Naive thymus-derived CD4-positive, alpha-beta T cell (primary cell): ENCODE measurements around the gene MNS1. TPM values are rescaled to one million over a fixed set of nuclear protein-coding genes. Genes with fewer than 3 reads are reported as not detected.
"Not testable (repeated sequence)": the region's sequence is repeated elsewhere in the genome, so short reads cannot be mapped to it uniquely, and the experiment has no call there.

Experiments
- ATAC-seq: fragments of 150-1000 bp; cut with Tn5 transposase; 2 replicates; pipeline ENCODE4 v1.10.0; 2021; ENCODE audit warnings: mild to moderate bottlenecking, moderate library complexity
- CTCF ChIA-PET: fragments of 350-600 bp; sonication (Branson Sonifier 250); formaldehyde crosslinking; loops from one replicate; lab custom pipeline; 2021; ENCODE audit warnings: antibody characterized with exemption; lab: Charles Lee
- POLR2A ChIA-PET: fragments of 350-600 bp; sonication (Branson Sonifier 250); formaldehyde crosslinking; loops from one replicate; lab custom pipeline; 2021; ENCODE audit warnings: antibody characterized with exemption, inconsistent platforms; lab: Charles Lee
- DNase-seq, 9 donors: peaks; one replicate each; pipeline versions ENCODE4 v3.0.0 to v3.0.0-alpha.2; 2020 to 2022; ENCODE audit warnings: mixed read lengths in 1 of 9
- H3K27ac ChIP-seq: one replicate; pipeline ENCODE4 v1.7.0; 2013; ENCODE audit warnings: mild to moderate bottlenecking, low read depth, low read length, moderate library complexity
- H3K27me3 ChIP-seq, 2 donors: one replicate each; pipeline ENCODE4 v1.7.0; 2013; ENCODE audit warnings: low read length in 2 of 2, mild to moderate bottlenecking in 2 of 2, moderate library complexity in 2 of 2; ENCODE audit not compliant: control insufficient read depth in 2 of 2, insufficient read depth in 2 of 2
- H3K36me3 ChIP-seq, 3 experiments: 1 replicate in 2 of 3; 2 replicates in 1 of 3; pipeline ENCODE4 v1.7.0; 2013; ENCODE audit warnings: low read length in 3 of 3, mild to moderate bottlenecking in 3 of 3, moderate library complexity in 1 of 3; ENCODE audit not compliant: insufficient read depth in 3 of 3, control insufficient read depth in 2 of 3
- H3K4me1 ChIP-seq, 2 donors: one replicate each; pipeline ENCODE4 v1.7.0; 2013; ENCODE audit warnings: low read length in 2 of 2, mild to moderate bottlenecking in 2 of 2, moderate library complexity in 1 of 2; ENCODE audit not compliant: control insufficient read depth in 2 of 2, insufficient read depth in 2 of 2
- H3K4me3 ChIP-seq: 2 replicates; pipeline ENCODE4 v1.7.0; 2013; ENCODE audit warnings: mild to moderate bottlenecking, low read length
- H3K9me3 ChIP-seq, 3 experiments: 1 replicate in 2 of 3; 2 replicates in 1 of 3; pipeline ENCODE4 v1.7.0; 2013; ENCODE audit warnings: low read length in 3 of 3; ENCODE audit not compliant: control insufficient read depth in 2 of 3
- H3K27ac Mint-ChIP-seq, 9 donors: one replicate each; pipeline ENCODE4 v1.8.0; 2020 to 2022; ENCODE audit warnings: mixed read lengths in 9 of 9, mild to moderate bottlenecking in 8 of 9, moderate library complexity in 5 of 9, inconsistent platforms in 2 of 9
- H3K27me3 Mint-ChIP-seq, 5 donors: one replicate each; pipeline ENCODE4 v1.8.0; 2021 to 2022; ENCODE audit warnings: mixed read lengths in 5 of 5, mild to moderate bottlenecking in 1 of 5
- H3K36me3 Mint-ChIP-seq, 5 donors: one replicate each; pipeline ENCODE4 v1.8.0; 2020 to 2022; ENCODE audit warnings: mixed read lengths in 5 of 5, mild to moderate bottlenecking in 3 of 5, inconsistent platforms in 1 of 5
- H3K4me1 Mint-ChIP-seq, 7 donors: one replicate each; pipeline ENCODE4 v1.8.0; 2020 to 2022; ENCODE audit warnings: mixed read lengths in 7 of 7, mild to moderate bottlenecking in 3 of 7, inconsistent platforms in 1 of 7
- H3K4me3 Mint-ChIP-seq, 10 donors: one replicate each; pipeline ENCODE4 v1.8.0; 2020 to 2022; ENCODE audit warnings: mild to moderate bottlenecking in 10 of 10, mixed read lengths in 10 of 10, moderate library complexity in 6 of 10, inconsistent platforms in 2 of 10
- H3K9me3 Mint-ChIP-seq, 11 donors: one replicate each; pipeline ENCODE4 v1.8.0; 2020 to 2022; ENCODE audit warnings: mixed read lengths in 11 of 11, mild to moderate bottlenecking in 4 of 11, inconsistent platforms in 1 of 11, moderate library complexity in 1 of 11
- intact Hi-C, 2 donors: fragments of 100-400 bp; cut with micrococcal nuclease; formaldehyde crosslinking; loops; one replicate each; pipeline ENCODE4 v1.15.1; 2023
- polyA plus RNA-seq, 2 donors: library from polyadenylated mRNA; unstranded; fragments of 300-500 nt; fragmentation: Illumina TruSeq; gene quantifications; one replicate each; pipeline ENCODE4 v1.2.3, GENCODE V29; 2021
- total RNA-seq, 6 experiments: library from RNA in 5 of 6; stranded (reverse) in 5 of 6; gene quantifications; 1 replicate in 5 of 6; 2 replicates in 1 of 6; pipeline ENCODE4 v1.2.3 and lab custom pipeline; 2021 to 2026

Gene MNS1
- total and polyA plus RNA-seq, 7 experiments from 2014 or later: 0.24 to 0.53 (median 0.31) TPM; not detected in 4

- intact Hi-C loops: no loop called here
- Mint-ChIP-seq H3K9me3 (no peaks in the 10 kb centered on the region), H3K4me1 (no peaks in the 10 kb centered on the region), H3K27me3 (no peaks in the 10 kb centered on the region), H3K4me3 (no peak overlapping the region), H3K36me3 (no peaks in the 10 kb centered on the region), H3K27ac (no peak overlapping the region)
- no peaks in the 10 kb centered on the region for H3K9me3 ChIP-seq
- no peaks in the 10 kb centered on the region for H3K27me3 ChIP-seq
- no peaks in the 10 kb centered on the region for H3K36me3 ChIP-seq
- DNase-seq: no peak
- POLR2A ChIA-PET: no interaction called here
- no peak overlapping the region for H3K27ac ChIP-seq
- CTCF ChIA-PET: no interaction called here
- no peak for ATAC-seq
- H3K4me3 ChIP-seq: no peak overlapping the region
- no peaks in the 10 kb centered on the region for H3K4me1 ChIP-seq
These were observed 53.7 kb downstream of the MNS1 start for GRCh38 chr15:56411122-56411749.

- Histone ChIP-seq H3K36me3 (no peaks in the 10 kb centered on the region), H3K27ac (no peak overlapping the region), H3K27me3 (no peaks in the 10 kb centered on the region), H3K4me1 (no peaks in the 10 kb centered on the region), H3K4me3 (no peak overlapping the region), H3K9me3 (no peaks in the 10 kb centered on the region)
- POLR2A ChIA-PET: no interaction called here
- Mint-ChIP-seq H3K4me1 (no peaks in the 10 kb centered on the region), H3K9me3 (peaks cover 0 to 2% (median 0%) of the 10 kb centered on the region in 11 donors), H3K27ac (no peak overlapping the region), H3K27me3 (no peaks in the 10 kb centered on the region), H3K4me3 (no peak overlapping the region), H3K36me3 (no peaks in the 10 kb centered on the region)
- intact Hi-C loops: no loop called here
- DNase-seq (no peak), ATAC-seq (no peak)
- CTCF ChIA-PET: no interaction called here
These were observed 54.2 kb downstream of the MNS1 start for GRCh38 chr15:56410721-56411120.

- POLR2A ChIA-PET, intact Hi-C loops, H3K36me3 ChIP-seq, H3K9me3 ChIP-seq, H3K27ac Mint-ChIP-seq, ATAC-seq, H3K4me3 ChIP-seq, H3K27ac ChIP-seq, DNase-seq, H3K4me1 Mint-ChIP-seq, H3K27me3 ChIP-seq, H3K4me3 Mint-ChIP-seq, H3K36me3 Mint-ChIP-seq, H3K4me1 ChIP-seq, CTCF ChIA-PET: not testable (repeated sequence)
- Mint-ChIP-seq H3K9me3 (peaks cover 0 to 31% (median 9%) of the 10 kb centered on the region in 11 donors), H3K27me3 (peaks cover 2 to 24% (median 16%) of the 10 kb centered on the region in 5 donors)
These were observed 65.7 kb downstream of the MNS1 start for GRCh38 chr15:56399209-56399608.

GRCh38 chr15:56397325-56397724 is 67.6 kb downstream of the MNS1 start:
- H3K27ac Mint-ChIP-seq, H3K27ac ChIP-seq, H3K4me3 ChIP-seq, POLR2A ChIA-PET, H3K36me3 Mint-ChIP-seq, H3K27me3 ChIP-seq, H3K4me1 ChIP-seq, H3K4me3 Mint-ChIP-seq, intact Hi-C loops, H3K36me3 ChIP-seq, ATAC-seq, CTCF ChIA-PET, H3K9me3 ChIP-seq, H3K4me1 Mint-ChIP-seq, DNase-seq: not testable (repeated sequence)
- H3K27me3 Mint-ChIP-seq: peaks cover 2 to 24% (median 16%) of the 10 kb centered on the region in 5 donors
- peaks cover 0 to 25% (median 5%) of the 10 kb centered on the region in 11 donors for H3K9me3 Mint-ChIP-seq

- Mint-ChIP-seq H3K36me3 (no peaks in the 10 kb centered on the region), H3K27me3 (peaks cover 0 to 13% (median 7%) of the 10 kb centered on the region in 5 donors), H3K9me3 (peaks cover 0 to 10% (median 0%) of the 10 kb centered on the region in 11 donors), H3K4me1 (no peaks in the 10 kb centered on the region), H3K4me3 (no peak overlapping the region), H3K27ac (no peak overlapping the region)
- no peaks in the 10 kb centered on the region for H3K36me3 ChIP-seq
- CTCF ChIA-PET: no interaction called here
- DNase-seq: no peak
- no peaks in the 10 kb centered on the region for H3K9me3 ChIP-seq
- no peaks in the 10 kb centered on the region for H3K4me1 ChIP-seq
- no peaks in the 10 kb centered on the region for H3K27me3 ChIP-seq
- POLR2A ChIA-PET: no interaction called here
- no peak overlapping the region for H3K27ac ChIP-seq
- H3K4me3 ChIP-seq: no peak overlapping the region
- ATAC-seq: no peak
- intact Hi-C loops: no loop called here
These were observed 70.0 kb downstream of the MNS1 start for GRCh38 chr15:56394909-56395308.

GRCh38 chr15:56393277-56393676 is 71.7 kb downstream of the MNS1 start:
- H3K4me3 Mint-ChIP-seq: no peak overlapping the region
- peaks cover 0 to 11% (median 3%) of the 10 kb centered on the region in 5 donors for H3K27me3 Mint-ChIP-seq
- Histone ChIP-seq H3K4me3 (no peak overlapping the region), H3K27ac (no peak overlapping the region), H3K27me3 (no peaks in the 10 kb centered on the region), H3K9me3 (no peaks in the 10 kb centered on the region), H3K4me1 (no peaks in the 10 kb centered on the region), H3K36me3 (no peaks in the 10 kb centered on the region)
- POLR2A ChIA-PET: no interaction called here
- DNase-seq: no peak
- CTCF ChIA-PET: no interaction called here
- intact Hi-C loops: no loop called here
- no peaks in the 10 kb centered on the region for H3K4me1 Mint-ChIP-seq
- no peak overlapping the region for H3K27ac Mint-ChIP-seq
- ATAC-seq: no peak
- H3K9me3 Mint-ChIP-seq: peaks cover 0 to 6% (median 0%) of the 10 kb centered on the region in 11 donors
- H3K36me3 Mint-ChIP-seq: no peaks in the 10 kb centered on the region

- Mint-ChIP-seq H3K9me3 (peaks cover 0 to 1% (median 0%) of the 10 kb centered on the region in 11 donors), H3K4me1 (no peaks in the 10 kb centered on the region), H3K27ac (no peak overlapping the region), H3K27me3 (peaks cover 0 to 15% (median 0%) of the 10 kb centered on the region in 5 donors), H3K36me3 (no peaks in the 10 kb centered on the region), H3K4me3 (no peak overlapping the region)
- Histone ChIP-seq H3K9me3 (no peaks in the 10 kb centered on the region), H3K27me3 (no peaks in the 10 kb centered on the region), H3K36me3 (no peaks in the 10 kb centered on the region), H3K27ac (no peak overlapping the region), H3K4me3 (no peak overlapping the region), H3K4me1 (no peaks in the 10 kb centered on the region)
- intact Hi-C loops: no loop called here
- no peak for DNase-seq
- POLR2A ChIA-PET: no interaction called here
- ATAC-seq: no peak
- CTCF ChIA-PET: no interaction called here
These were observed 74.1 kb downstream of the MNS1 start for GRCh38 chr15:56390739-56391267.
